Measurements from ENCODE around the gene HTR2B. TPM values are rescaled to one million over a fixed set of nuclear protein-coding genes. Genes with fewer than 3 reads are reported as not detected.

Gene HTR2B
- total RNA-seq, 1 donor, result 2.9 TPM

GRCh38 chr2:231113489-231113888 lies 11.4 kb downstream of the HTR2B start:
- no peaks in the 10 kb centered on the region for H3K27me3 ChIP-seq (ENCODE audit: insufficient read depth, low read length)
- peaks cover 17% of the 10 kb centered on the region for H3K79me2 ChIP-seq (ENCODE audit: insufficient read depth, low read length)
- H4K20me1 ChIP-seq (ENCODE audit: insufficient read depth, low read length), result no peaks in the 10 kb centered on the region
- no peak overlapping the region for H3K4me2 ChIP-seq (ENCODE audit: insufficient read depth, low read length)
- TF ChIP-seq CTCF (IDR thresholded peaks at IDR 0.05; ENCODE audit: extremely low read depth, low read depth, low read length), result no peak
- H2AFZ ChIP-seq (ENCODE audit: low read length), result no peak overlapping the region
- H3K4me3 ChIP-seq (ENCODE audit: insufficient read depth, low read length), result no peak overlapping the region
- H3K4me1 ChIP-seq (ENCODE audit: insufficient read depth, low read length), result peaks cover 23% of the 10 kb centered on the region
- H3K9me3 ChIP-seq (ENCODE audit: low read depth, low read length), result no peaks in the 10 kb centered on the region
- peaks cover 11% of the 10 kb centered on the region for H3K36me3 ChIP-seq (ENCODE audit: insufficient read depth, low read length)
- no peak overlapping the region for H3K27ac ChIP-seq (ENCODE audit: low read depth, low read length)
- no peak for DNase-seq (ENCODE audit: insufficient read length, low spot score, missing footprints)

- Histone ChIP-seq H3K9me3 (ENCODE audit: low read depth, low read length) (no peaks in the 10 kb centered on the region), H3K27ac (ENCODE audit: low read depth, low read length) (peak overlapping the region; percentile 61), H3K36me3 (ENCODE audit: insufficient read depth, low read length) (peaks cover 13% of the 10 kb centered on the region), H3K4me2 (ENCODE audit: insufficient read depth, low read length) (peak overlapping the region; percentile 54), H4K20me1 (ENCODE audit: insufficient read depth, low read length) (no peaks in the 10 kb centered on the region), H3K4me3 (ENCODE audit: insufficient read depth, low read length) (no peak overlapping the region), H3K27me3 (ENCODE audit: insufficient read depth, low read length) (no peaks in the 10 kb centered on the region), H3K4me1 (ENCODE audit: insufficient read depth, low read length) (peaks cover 23% of the 10 kb centered on the region), H3K79me2 (ENCODE audit: insufficient read depth, low read length) (peaks cover 24% of the 10 kb centered on the region), H2AFZ (ENCODE audit: low read length) (no peak overlapping the region)
- no peak for TF ChIP-seq CTCF (IDR thresholded peaks at IDR 0.05; ENCODE audit: extremely low read depth, low read depth, low read length)
- peak; percentile 1 for DNase-seq (ENCODE audit: insufficient read length, low spot score, missing footprints)
Observed at GRCh38 chr2:231111987-231112386, 12.9 kb downstream of the HTR2B start.

GRCh38 chr2:231110551-231110950 lies 14.3 kb downstream of the HTR2B start:
- peak; percentile 28 for TF ChIP-seq CTCF (IDR thresholded peaks at IDR 0.05; ENCODE audit: extremely low read depth, low read depth, low read length)
- H3K9me3 ChIP-seq (ENCODE audit: low read depth, low read length), result no peaks in the 10 kb centered on the region
- peaks cover 30% of the 10 kb centered on the region for H3K79me2 ChIP-seq (ENCODE audit: insufficient read depth, low read length)
- no peak overlapping the region for H3K27ac ChIP-seq (ENCODE audit: low read depth, low read length)
- peaks cover 23% of the 10 kb centered on the region for H3K4me1 ChIP-seq (ENCODE audit: insufficient read depth, low read length)
- H2AFZ ChIP-seq (ENCODE audit: low read length), result no peak overlapping the region
- no peak overlapping the region for H3K4me2 ChIP-seq (ENCODE audit: insufficient read depth, low read length)
- H3K4me3 ChIP-seq (ENCODE audit: insufficient read depth, low read length), result no peak overlapping the region
- no peak for DNase-seq (ENCODE audit: insufficient read length, low spot score, missing footprints)
- peaks cover 13% of the 10 kb centered on the region for H3K36me3 ChIP-seq (ENCODE audit: insufficient read depth, low read length)
- H3K27me3 ChIP-seq (ENCODE audit: insufficient read depth, low read length), result no peaks in the 10 kb centered on the region
- H4K20me1 ChIP-seq (ENCODE audit: insufficient read depth, low read length), result no peaks in the 10 kb centered on the region

GRCh38 chr2:231104115-231104713 lies 20.6 kb downstream of the HTR2B start:
- TF ChIP-seq CTCF (IDR thresholded peaks at IDR 0.05; ENCODE audit: extremely low read depth, low read depth, low read length), result peak; percentile 87
- peaks cover 32% of the 10 kb centered on the region for H3K79me2 ChIP-seq (ENCODE audit: insufficient read depth, low read length)
- no peak overlapping the region for H3K4me3 ChIP-seq (ENCODE audit: insufficient read depth, low read length)
- H3K4me1 ChIP-seq (ENCODE audit: insufficient read depth, low read length), result peaks cover 28% of the 10 kb centered on the region
- no peaks in the 10 kb centered on the region for H4K20me1 ChIP-seq (ENCODE audit: insufficient read depth, low read length)
- H2AFZ ChIP-seq (ENCODE audit: low read length), result no peak overlapping the region
- H3K27ac ChIP-seq (ENCODE audit: low read depth, low read length), result peak overlapping the region; percentile 60
- H3K9me3 ChIP-seq (ENCODE audit: low read depth, low read length), result peaks cover 5% of the 10 kb centered on the region
- no peaks in the 10 kb centered on the region for H3K27me3 ChIP-seq (ENCODE audit: insufficient read depth, low read length)
- H3K36me3 ChIP-seq (ENCODE audit: insufficient read depth, low read length), result peaks cover 28% of the 10 kb centered on the region
- H3K4me2 ChIP-seq (ENCODE audit: insufficient read depth, low read length), result no peak overlapping the region
- no peak for DNase-seq (ENCODE audit: insufficient read length, low spot score, missing footprints)
